AG10803 (cell line): ENCODE results near the gene ATP6V0D1.

Experiments
- DNase-seq: peaks from one replicate; pipeline ENCODE4 v3.0.0; 2010; ENCODE audit warnings: low read depth
- H3K4me3 ChIP-seq: 2 replicates; pipeline ENCODE4 v1.5.1; 2011; ENCODE audit warnings: mild to moderate bottlenecking, low read length, control low read depth
- CTCF ChIP-seq: conservative IDR thresholded peaks from 2 replicates; pipeline ENCODE4 v1.5.1; 2011; ENCODE audit warnings: mild to moderate bottlenecking, low read length, control low read depth, inconsistent platforms

Gene ATP6V0D1

DNA sequence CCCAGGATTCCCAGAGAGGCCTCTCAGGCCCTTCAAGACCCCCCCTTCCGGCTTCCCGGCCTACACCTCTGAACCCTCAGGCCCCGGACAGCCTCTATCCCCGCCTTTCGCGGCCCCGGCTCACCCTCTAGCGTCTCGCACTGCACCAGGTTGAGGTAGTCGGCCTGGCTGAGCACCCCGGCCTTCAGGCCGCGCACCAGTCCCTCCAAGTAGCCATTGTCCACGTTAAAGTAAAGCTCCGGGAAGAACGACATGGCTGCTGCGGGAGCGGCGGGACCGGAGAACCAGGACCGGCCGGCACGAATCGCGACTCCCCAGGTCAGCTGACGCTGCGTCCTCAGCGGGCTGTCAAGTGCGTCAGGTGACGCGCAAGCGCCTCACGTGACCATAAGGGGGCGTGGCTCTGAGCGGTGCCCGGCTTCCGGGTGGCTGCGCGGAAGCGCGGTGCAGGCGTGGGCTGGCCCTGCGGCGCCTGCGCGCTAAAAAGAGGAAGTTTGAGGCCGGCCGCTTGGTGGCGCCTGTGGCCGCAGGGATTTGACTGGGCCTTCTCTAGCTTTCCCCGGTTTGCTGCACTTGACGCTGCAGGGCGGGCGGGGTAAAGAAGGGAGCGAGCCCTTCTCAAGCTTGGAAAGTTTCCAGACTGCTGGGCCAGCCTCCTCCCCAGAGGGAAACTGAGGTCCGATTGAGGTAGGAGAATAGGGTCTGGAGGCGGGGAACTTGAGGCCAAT lies at the start of gene ATP6V0D1:
Gene ATP6V0D1 (minus strand): TSS at position 325 of the 728 bp plus-strand sequence. CDS start 71 bp downstream, at position 254.
- peak within 1 kb of the TSS; percentile 98 for H3K4me3 ChIP-seq
- DNase-seq = peak; percentile 96
- TF ChIP-seq CTCF = peak; percentile 77

DNA sequence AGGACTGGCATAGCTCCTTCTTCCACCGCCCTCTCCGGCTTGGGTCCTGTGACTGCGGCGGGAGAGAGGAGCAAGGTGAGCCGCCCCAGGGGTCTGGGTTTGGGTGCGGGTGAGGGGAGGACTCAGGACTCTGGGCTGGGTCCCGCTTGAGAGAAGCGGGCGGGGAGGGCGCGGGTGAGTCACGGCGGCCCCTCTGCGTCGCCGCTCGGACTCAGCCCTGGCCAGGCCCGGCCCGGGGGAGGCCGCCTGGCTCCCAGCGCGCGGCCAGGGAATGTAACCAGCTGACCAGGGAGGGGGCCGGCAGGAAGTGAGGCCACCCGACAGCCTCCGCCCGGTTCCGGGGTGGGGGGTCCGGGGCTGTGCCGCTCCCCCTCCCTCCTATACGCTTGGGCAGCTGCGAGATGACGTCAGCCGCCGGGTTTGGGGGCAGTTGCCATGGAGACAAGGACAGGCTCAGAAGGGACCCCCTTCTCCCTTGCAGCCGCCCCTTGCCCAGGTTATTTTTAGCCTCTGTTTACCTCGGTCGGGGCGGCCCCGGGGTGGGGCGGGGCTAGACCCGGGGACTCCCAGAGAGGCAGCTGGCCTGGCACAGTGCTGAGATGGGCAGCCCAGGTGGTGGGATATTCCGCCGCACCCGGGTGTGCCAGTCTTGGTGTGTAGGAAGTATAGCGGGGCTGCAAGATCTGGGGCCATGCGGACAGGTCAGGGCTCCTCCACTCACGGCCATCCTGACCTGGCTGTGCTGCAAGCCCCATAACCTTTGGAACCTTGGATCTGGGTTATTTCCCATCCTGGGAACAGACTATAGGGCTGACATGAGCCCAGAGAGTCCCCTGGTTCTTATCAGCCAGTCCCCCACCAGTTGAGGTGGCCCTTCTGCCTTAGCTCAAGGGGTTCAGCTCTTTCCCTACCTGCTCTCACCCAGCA lies 49.3 kb upstream of the ATP6V0D1 start:
- TF ChIP-seq CTCF = no peak
- peak overlapping the region; percentile 89 for H3K4me3 ChIP-seq
- peak; percentile 73 for DNase-seq

DNA sequence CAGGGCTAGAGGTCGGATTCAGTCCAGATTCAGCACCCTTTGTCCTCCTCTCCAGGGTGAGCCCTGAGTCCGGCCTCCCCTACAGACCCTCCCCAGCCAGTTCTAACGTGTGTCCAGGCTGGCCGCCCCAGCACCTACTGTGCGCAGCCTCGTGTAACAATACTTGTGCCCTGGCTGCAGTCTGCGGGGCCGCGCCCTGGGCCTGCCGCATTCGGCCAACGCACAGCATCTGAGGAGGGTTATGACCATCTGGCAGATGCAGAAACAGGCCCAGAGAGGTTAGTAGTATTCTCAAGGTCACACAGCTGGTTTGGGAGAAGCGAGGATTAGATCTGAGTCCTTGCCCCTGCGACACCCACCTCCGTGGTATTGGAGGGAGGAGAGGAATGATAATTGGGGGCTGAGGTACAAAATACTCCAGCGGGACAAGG lies 48.6 kb upstream of the ATP6V0D1 start:
- H3K4me3 ChIP-seq = peak overlapping the region; percentile 89
- no peak for DNase-seq
- no peak for TF ChIP-seq CTCF

DNA sequence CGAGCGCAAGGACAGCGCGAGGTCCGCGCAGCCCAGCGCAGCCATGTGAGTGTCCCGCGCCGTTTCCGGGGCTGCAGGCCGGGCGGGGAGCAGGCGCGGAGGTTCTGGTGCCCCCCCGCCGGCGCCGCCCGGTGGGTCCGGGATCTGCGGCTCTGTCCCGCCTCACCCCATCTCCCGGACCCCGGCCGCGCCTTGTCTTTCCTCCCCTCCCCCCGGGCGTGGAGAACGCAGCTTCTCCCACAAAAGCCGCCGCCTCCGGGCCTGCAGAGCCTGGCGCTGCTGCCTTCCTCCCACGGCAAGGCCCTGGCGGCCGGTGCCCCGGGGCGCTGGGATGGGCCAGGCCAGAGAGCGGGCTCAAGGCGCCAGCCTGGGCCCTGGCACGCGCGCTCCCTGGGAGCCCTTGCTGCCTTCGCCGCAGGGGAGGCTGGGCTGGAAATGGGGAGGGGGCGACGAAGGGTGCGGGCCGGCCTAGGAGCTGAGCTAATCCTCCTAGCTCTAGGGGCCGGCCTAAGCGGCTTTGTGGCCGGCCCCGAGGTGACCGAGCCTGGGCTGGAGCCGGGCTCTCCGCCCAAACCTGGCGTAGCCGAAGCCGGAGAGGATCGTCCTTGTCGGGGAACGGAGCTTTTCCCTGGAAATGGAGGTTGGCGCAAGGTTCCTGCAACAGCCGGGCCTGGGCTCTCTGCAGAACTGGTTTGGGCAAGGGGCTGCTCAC lies 48.1 kb upstream of the ATP6V0D1 start:
- TF ChIP-seq CTCF = no peak
- peak; percentile 43 for DNase-seq
- H3K4me3 ChIP-seq = peak overlapping the region; percentile 89

DNA sequence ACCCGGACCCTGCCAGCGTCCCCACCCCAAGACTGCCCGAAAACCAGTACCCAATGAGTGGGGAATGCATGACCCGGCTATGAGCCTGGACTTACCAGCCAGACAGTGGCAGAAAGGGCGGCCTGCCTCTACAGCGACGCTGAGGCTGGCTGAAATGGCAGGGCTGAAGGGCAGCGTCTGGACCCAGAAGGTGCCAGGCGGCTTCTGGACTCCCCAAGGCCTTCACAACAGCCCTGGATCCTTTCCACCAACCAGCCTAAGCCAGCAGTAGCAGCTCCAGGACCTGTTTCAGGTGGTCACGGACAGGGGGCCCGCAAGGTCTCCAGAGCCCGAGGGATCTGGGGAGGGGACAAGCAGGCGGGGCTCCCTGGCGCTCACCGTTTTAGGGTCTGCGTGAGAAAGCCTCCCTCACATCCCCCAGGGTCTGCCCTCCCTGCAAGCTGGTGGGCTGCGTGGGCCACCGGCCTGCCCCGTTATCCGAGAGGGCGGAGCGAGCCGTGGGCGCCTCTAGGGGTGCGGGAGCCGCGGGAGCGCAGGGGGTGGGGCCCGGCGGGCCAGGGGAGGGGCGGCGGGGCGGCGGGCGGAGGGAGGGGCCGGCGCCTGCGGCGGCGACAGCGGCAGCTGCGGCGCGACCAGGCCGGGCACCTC lies 47.4 kb upstream of the ATP6V0D1 start, which contains the start of gene RIPOR1:
Gene RIPOR1 (plus strand): TSS at position 608 of the 648 bp plus-strand sequence. CDS start 9,618 bp downstream, outside the sequence.
- DNase-seq = peak; percentile 28
- H3K4me3 ChIP-seq = peak within 1 kb of the TSS; percentile 89
- TF ChIP-seq CTCF = 0 out of 2 replicates have a peak, but pooled peaks have one; percentile 2

GRCh38 chr16:67526149-67526791 lies 45.3 kb upstream of the ATP6V0D1 start:
- no peak overlapping the region for H3K4me3 ChIP-seq
- no peak for TF ChIP-seq CTCF
- no peak for DNase-seq
